HG02884 (cell line): Measurements from ENCODE around the gene KRTAP15-1.

ENCODE experiments used
- ATAC-seq: cut with Tn5 transposase; IDR thresholded peaks from one replicate; pipeline ENCODE4 v1.9.1; 2021; ENCODE audit warnings: mild to moderate bottlenecking, moderate library complexity; ENCODE audit not compliant: unreplicated experiment

The KRTAP15-1 gene

GRCh38 chr21:30439975-30440374 is at the start of gene KRTAP15-1:
KRTAP15-1 (plus strand) TSS chr21:30440275; CDS start chr21:30440328, 53 bp downstream.
- ATAC-seq: no peak

DNA sequence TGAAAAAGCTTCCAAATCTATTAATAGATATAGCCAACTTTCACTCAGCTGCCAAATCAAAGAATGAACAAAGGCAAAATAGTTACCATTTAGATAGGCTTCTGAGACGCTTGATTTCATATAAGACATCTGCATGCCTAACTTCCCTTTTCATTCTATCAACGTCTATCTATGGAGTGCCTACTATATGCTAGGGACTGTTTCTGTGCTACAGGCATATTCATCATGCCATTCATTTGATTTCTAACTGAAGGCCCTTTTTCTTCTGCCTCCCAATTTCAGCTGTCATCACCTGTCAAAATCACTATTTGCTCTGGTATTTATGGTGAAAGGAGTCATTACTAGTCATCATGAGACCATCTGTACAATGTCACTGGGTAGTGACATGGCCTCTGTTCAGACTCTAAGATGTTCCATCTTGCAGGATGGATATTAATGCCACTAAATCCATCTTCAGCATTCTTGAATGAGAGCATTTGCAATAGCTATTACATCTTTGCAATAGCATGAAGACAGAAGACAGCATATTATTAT is 48.5 kb upstream of the KRTAP15-1 start:
- no peak for ATAC-seq

- ATAC-seq: no peak
Measured at GRCh38 chr21:30395731-30396130, 44.3 kb upstream of the KRTAP15-1 start, which contains the start of gene KRTAP13-1. KRTAP13-1 (plus strand) TSS chr21:30396031; CDS start chr21:30396087, 56 bp downstream.

- ATAC-seq: no peak
Measured at GRCh38 chr21:30408782-30409494, 31.1 kb upstream of the KRTAP15-1 start.

GRCh38 chr21:30415993-30416392 is 24.1 kb upstream of the KRTAP15-1 start:
- no peak for ATAC-seq

GRCh38 chr21:30425826-30426225 is 14.2 kb upstream of the KRTAP15-1 start, which contains the start of gene KRTAP13-3:
KRTAP13-3 (minus strand) TSS chr21:30425926; CDS start chr21:30425912, 14 bp downstream.
- no peak for ATAC-seq

- no peak for ATAC-seq
Measured at GRCh38 chr21:30426731-30427130, 13.3 kb upstream of the KRTAP15-1 start.

DNA sequence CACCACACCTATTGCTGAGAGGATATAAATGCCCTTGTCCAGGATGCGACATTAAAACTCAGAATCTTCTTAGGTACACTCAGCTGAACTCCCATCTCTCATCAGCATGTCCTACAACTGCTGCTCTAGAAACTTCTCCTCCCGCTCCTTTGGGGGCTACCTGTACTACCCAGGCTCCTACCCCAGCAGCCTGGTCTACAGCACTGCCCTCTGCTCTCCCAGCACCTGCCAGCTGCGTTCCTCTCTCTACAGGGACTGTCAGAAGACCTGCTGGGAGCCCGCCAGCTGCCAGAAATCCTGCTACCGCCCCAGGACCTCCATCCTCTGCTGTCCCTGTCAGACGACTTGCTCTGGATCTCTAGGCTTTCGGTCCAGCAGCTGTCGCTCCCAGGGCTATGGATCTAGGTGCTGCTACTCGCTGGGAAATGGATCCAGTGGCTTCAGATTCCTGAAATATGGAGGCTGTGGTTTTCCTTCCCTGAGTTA is 9.9 kb upstream of the KRTAP15-1 start, which contains the start of gene KRTAP13-4:
Gene KRTAP13-4, plus strand, starts transcription at position 51 of the 486 bp plus-strand sequence. Its CDS starts 56 bp downstream, at position 107.
- no peak for ATAC-seq

- ATAC-seq: peak; percentile 63
Measured at GRCh38 chr21:30434033-30434631, 5.9 kb upstream of the KRTAP15-1 start.

DNA sequence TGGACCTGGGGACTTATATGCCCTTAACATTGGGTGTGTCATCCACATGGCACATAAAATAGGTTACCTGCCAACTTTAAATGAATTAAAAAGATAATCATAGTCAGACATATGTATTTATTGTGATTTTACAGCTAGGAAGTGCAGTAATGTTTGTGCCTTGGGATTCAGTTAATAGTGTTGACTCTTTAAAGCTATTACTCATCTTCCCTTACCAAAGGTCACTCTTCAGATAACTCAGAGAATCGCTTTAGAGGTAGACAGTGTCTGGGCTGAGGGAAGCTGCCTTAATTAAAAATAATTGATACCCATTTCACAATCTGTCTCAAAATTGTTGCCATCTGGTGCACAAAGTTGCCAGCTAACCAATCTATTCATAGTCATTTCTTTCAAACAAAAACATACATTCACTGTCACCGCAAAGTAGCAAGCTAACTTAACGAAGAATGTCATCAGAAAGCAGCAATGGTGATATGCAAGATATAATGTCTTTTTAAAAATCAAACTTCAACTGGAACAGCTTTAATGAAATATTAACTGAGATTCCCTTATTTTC is 3.0 kb upstream of the KRTAP15-1 start:
- no peak for ATAC-seq

DNA sequence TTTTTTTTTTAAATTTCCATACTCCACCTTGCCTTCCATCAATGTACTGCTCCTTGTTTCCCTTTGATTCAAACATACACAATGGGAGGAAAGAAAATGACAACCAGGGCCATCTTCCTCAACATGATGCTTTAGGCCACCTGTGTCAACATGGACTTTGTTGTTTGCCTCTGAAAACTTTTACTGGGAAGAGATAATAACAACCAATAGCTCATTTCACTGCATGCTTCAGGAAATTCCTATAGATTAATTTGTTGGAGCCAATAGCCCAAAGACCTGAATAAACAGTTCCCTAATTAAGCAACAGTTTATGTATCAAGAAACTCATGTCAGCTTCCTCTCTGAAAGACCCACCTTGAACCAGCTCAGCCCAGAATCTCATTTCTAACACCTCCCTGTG is 3.2 kb downstream of the KRTAP15-1 start:
- ATAC-seq: no peak

GRCh38 chr21:30444204-30444603 is 4.1 kb downstream of the KRTAP15-1 start:
- ATAC-seq: no peak

GRCh38 chr21:30447056-30447455 is 7.0 kb downstream of the KRTAP15-1 start:
- ATAC-seq: no peak

DNA sequence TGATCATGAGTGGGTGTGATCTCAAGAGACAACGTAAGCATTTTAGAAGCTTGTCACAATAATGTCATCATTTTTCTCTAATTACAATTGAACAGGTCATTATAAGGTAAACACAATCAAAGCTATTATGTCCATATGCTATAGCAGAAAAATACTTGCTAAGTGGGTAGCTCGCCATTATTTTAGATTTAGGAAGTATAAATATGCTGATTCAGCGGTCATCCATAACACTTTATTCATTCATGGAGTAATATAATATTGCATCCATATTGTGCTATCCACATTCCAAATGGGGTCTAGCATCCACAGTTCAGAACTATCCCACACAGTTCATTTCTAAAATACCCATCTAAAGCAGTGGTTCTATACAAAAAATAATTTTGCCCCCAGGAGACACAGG is 8.4 kb downstream of the KRTAP15-1 start:
- no peak for ATAC-seq

GRCh38 chr21:30463713-30464112 is 23.6 kb downstream of the KRTAP15-1 start:
- ATAC-seq: no peak

DNA sequence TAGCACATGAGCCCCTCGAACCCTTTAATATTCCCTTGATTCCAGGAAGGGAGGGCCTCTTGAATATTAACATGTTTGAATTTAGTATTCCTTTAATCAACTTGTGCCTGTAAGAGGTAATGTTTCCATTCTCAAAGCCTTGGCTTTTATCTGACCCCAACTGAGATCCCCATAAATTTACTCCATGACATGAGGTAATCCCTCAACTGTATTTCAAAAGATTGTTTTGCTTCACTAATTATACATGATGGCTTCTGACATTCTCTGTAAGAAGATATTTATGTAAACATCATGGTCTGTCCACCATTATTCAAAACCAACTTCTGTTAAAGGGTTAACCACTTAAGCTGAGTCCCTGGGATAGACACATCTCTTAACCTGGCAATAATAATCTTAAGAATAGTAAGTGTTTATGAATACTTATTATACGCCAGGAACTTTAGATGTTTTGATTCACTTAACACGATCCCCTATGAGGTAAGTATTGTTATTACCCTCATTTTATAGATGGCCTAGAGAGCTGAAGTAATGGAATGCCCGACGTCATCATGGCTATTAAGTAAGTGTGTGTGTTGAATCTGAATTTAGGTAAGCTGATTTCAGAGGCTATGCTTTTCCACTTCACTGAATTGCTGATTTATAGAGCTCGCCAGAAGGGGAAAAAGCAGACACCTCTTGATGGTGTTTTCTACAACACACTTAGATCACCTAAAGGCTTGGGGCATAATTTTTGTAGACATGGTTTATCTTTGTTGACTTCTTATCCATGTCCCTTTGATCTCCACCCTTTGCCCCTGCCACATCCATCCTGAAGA is 29.0 kb downstream of the KRTAP15-1 start:
- ATAC-seq: no peak

GRCh38 chr21:30478004-30478403 is 37.9 kb downstream of the KRTAP15-1 start:
- ATAC-seq: no peak

- ATAC-seq: no peak
Measured at GRCh38 chr21:30479259-30479658, 39.2 kb downstream of the KRTAP15-1 start.

DNA sequence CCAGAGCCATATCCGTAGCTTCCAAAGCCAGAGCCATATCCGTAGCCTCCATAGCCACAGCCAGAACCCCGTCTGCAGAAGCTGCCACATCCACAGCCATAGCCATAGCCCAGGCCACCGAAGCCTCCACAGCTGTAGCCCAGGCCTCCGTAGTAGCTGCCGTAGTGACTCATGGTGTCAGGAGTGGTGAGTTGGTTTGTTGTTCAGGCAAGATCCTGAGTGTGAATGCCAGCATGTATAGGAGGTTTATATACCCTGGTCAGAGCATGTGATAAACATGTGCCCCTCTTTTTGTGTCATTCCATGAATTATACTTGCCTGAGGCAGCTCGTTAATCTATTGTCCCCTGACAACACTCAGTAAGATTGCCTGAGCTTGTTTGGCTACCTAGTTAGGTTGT is 40.1 kb downstream of the KRTAP15-1 start, which contains the start of gene KRTAP19-1:
Gene KRTAP19-1, minus strand, starts transcription at position 223 of the 400 bp plus-strand sequence. Its CDS starts 50 bp downstream, at position 173.
- ATAC-seq: no peak

- ATAC-seq: no peak
Measured at GRCh38 chr21:30482130-30482529, 42.1 kb downstream of the KRTAP15-1 start.
